HL-60 (cell line): ENCODE measurements around the gene TAF4.

Experiments
- DNase-seq, 2 experiments: peaks; one replicate each; pipeline ENCODE4 v3.0.0-alpha.2; 2010 to 2020; ENCODE audit warnings: low read depth in 1 of 2, low spot score in 1 of 2
- H3K27ac ChIP-seq: fragments of 250-450 bp; sonication (Bioruptor Pico); replicated peaks from 2 replicates; pipeline ENCODE4 v1.5.1; 2020; ENCODE audit warnings: mild to moderate bottlenecking, moderate library complexity
- H3K27me3 ChIP-seq: fragments of 250-450 bp; sonication (Bioruptor Pico); 2 replicates; pipeline ENCODE4 v1.5.1; 2021; ENCODE audit warnings: mild to moderate bottlenecking, moderate library complexity; ENCODE audit not compliant: insufficient read depth, poor library complexity, severe bottlenecking
- H3K4me3 ChIP-seq: replicated peaks from 2 replicates; pipeline ENCODE4 v1.5.1; 2011; ENCODE audit warnings: mild to moderate bottlenecking, control low read depth, low read length; ENCODE audit not compliant: insufficient read depth
- GABPA ChIP-seq: IDR thresholded peaks from 2 replicates; pipeline ENCODE4 v1.6.1; 2012; ENCODE audit warnings: low read depth
- POLR2AphosphoS5 ChIP-seq: IDR thresholded peaks from 2 replicates; pipeline ENCODE4 v1.6.1; 2012; ENCODE audit warnings: low read depth
- SPI1 ChIP-seq: IDR thresholded peaks from 2 replicates; pipeline ENCODE4 v1.6.1; 2012; ENCODE audit warnings: low read depth, mild to moderate bottlenecking, borderline replicate concordance
- TF ChIP-seq, protein P1 (sequence below): IDR thresholded peaks from one replicate; pipeline ENCODE4 v1.5.1; 2011; ENCODE audit warnings: low read length, control low read depth, inconsistent platforms; ENCODE audit not compliant: insufficient read depth
- TF ChIP-seq, protein P2 (sequence below): IDR thresholded peaks from 2 replicates; pipeline ENCODE4 v1.6.1; 2012; ENCODE audit warnings: low read depth; ENCODE audit not compliant: insufficient replicate concordance

Gene TAF4

DNA sequence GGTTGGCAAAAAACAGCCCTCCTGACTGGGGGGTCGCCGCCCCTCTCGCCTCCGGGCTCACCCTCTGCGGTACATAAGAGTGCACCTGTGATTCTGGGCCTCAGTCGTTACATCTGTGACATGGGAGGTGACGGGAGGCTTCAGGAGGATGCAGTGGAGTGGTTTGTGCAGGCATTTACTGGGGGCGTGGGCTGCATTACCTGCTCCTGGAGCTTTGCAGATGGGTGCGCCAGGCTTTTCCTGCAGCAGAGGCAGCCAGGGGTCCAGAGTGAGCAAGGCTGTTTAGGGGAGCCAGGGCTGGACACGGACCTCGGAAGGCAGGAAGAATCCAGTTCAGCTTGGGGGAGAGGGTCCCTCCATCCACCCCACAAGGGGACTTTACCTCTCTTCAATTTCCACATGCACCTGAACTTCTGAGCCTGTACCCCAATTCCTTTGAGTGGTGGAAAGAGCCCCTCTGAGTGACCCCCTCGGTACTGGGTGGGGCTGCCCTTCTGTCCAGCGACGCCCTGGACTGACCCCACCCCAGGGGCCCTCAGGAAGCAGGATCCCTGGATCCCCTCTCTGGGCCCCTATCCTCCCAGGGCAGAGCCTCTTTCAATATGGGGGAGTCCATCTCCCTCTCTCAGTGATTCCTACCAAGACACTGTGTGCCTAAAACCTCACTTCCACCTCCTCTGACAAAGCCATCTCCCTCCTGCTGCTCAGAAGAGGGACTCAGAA lies 134.0 kb downstream of the TAF4 start:
- no peak for DNase-seq
- no peak overlapping the region for H3K27ac ChIP-seq
- H3K4me3 ChIP-seq, result no peak overlapping the region
- H3K27me3 ChIP-seq, result no peaks in the 10 kb centered on the region
- TF ChIP-seq SPI1 (no peak), GABPA (no peak), POLR2AphosphoS5 (no peak)
- TF ChIP-seq, protein P1, sequence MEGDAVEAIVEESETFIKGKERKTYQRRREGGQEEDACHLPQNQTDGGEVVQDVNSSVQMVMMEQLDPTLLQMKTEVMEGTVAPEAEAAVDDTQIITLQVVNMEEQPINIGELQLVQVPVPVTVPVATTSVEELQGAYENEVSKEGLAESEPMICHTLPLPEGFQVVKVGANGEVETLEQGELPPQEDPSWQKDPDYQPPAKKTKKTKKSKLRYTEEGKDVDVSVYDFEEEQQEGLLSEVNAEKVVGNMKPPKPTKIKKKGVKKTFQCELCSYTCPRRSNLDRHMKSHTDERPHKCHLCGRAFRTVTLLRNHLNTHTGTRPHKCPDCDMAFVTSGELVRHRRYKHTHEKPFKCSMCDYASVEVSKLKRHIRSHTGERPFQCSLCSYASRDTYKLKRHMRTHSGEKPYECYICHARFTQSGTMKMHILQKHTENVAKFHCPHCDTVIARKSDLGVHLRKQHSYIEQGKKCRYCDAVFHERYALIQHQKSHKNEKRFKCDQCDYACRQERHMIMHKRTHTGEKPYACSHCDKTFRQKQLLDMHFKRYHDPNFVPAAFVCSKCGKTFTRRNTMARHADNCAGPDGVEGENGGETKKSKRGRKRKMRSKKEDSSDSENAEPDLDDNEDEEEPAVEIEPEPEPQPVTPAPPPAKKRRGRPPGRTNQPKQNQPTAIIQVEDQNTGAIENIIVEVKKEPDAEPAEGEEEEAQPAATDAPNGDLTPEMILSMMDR, result no peak
- TF ChIP-seq, protein P2, sequence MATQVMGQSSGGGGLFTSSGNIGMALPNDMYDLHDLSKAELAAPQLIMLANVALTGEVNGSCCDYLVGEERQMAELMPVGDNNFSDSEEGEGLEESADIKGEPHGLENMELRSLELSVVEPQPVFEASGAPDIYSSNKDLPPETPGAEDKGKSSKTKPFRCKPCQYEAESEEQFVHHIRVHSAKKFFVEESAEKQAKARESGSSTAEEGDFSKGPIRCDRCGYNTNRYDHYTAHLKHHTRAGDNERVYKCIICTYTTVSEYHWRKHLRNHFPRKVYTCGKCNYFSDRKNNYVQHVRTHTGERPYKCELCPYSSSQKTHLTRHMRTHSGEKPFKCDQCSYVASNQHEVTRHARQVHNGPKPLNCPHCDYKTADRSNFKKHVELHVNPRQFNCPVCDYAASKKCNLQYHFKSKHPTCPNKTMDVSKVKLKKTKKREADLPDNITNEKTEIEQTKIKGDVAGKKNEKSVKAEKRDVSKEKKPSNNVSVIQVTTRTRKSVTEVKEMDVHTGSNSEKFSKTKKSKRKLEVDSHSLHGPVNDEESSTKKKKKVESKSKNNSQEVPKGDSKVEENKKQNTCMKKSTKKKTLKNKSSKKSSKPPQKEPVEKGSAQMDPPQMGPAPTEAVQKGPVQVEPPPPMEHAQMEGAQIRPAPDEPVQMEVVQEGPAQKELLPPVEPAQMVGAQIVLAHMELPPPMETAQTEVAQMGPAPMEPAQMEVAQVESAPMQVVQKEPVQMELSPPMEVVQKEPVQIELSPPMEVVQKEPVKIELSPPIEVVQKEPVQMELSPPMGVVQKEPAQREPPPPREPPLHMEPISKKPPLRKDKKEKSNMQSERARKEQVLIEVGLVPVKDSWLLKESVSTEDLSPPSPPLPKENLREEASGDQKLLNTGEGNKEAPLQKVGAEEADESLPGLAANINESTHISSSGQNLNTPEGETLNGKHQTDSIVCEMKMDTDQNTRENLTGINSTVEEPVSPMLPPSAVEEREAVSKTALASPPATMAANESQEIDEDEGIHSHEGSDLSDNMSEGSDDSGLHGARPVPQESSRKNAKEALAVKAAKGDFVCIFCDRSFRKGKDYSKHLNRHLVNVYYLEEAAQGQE, result no peak

DNA sequence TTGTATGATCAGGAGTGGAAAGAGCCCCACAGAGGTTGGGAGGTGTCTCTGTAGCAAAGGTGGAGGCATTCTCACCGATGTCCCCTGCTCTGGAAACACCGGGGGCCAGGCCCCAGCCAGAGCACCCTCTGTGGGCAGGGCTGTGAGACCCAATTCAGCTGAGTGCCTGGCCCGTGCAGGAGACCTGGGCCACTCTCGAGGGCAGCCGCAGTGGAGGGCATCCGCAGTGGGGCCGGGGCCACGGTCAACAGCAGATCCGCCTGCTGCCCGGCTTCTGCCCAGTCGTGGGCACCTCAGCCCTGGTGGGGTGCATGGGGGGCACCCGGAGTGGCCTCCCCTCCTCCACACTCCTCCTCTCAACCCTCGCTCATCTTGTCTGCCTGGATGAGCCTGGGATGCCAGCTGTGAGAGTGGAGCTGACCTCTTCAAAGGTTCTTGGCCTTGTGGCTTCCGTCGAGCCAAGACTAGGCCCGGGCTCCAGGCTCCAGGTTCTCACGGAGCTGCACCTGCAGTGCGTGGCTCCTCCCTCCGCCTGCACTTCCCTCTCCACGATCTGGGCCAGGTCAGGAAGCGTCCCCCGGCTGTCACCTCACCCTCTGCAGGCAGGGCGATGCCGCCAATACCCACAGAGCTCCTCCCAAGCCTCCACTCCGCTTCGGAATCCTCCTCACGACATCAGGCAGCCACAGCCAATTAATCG lies 134.8 kb downstream of the TAF4 start:
- no peak for DNase-seq
- TF ChIP-seq, protein P2, result no peak
- TF ChIP-seq, protein P1, result no peak
- no peak for TF ChIP-seq GABPA
- TF ChIP-seq POLR2AphosphoS5, result no peak
- no peak for TF ChIP-seq SPI1
- Histone ChIP-seq H3K4me3 (no peak overlapping the region), H3K27me3 (no peaks in the 10 kb centered on the region), H3K27ac (no peak overlapping the region)

- TF ChIP-seq SPI1 (no peak), POLR2AphosphoS5 (no peak), GABPA (no peak)
- TF ChIP-seq, protein P1, result no peak
- TF ChIP-seq, protein P2, result no peak
- H3K27ac ChIP-seq, result no peak overlapping the region
- no peaks in the 10 kb centered on the region for H3K27me3 ChIP-seq
- DNase-seq, result no peak
- no peak overlapping the region for H3K4me3 ChIP-seq
These were observed 135.6 kb downstream of the TAF4 start for GRCh38 chr20:61929971-61930666.
